ENCODE data around the gene ARHGEF4. TPM values are rescaled to one million over a fixed set of nuclear protein-coding genes. Genes with fewer than 3 reads are reported as not detected.

ARHGEF4 gene
- total and polyA plus RNA-seq, 2 experiments from 2014 or later: 4.6 to 16.6 TPM

GRCh38 chr2:130930740-130931659 is 94.3 kb downstream of the ARHGEF4 start:
- no peak overlapping the region for H3K27ac ChIP-seq (ENCODE audit: low read depth)
- no peaks in the 10 kb centered on the region for H3F3A ChIP-seq (replicated peaks; ENCODE audit: low read depth)
- H4K20me1 ChIP-seq (replicated peaks; ENCODE audit: insufficient read depth): no peaks in the 10 kb centered on the region
- no peak overlapping the region for H3K4me2 ChIP-seq
- H3K36me3 ChIP-seq (ENCODE audit: insufficient read depth): 0 out of 2 replicates have a peak, but pooled peaks cover 4% of the 10 kb centered on the region
- no peak for TF ChIP-seq CREB1 (CRISPR knock-in tag; IDR thresholded peaks at IDR 0.05; ENCODE audit: low read depth)
- TF ChIP-seq EZH2 (IDR thresholded peaks at IDR 0.05; ENCODE audit: low read depth, unreplicated experiment): no peak
- TF ChIP-seq ZNF331 (CRISPR knock-in tag; IDR thresholded peaks at IDR 0.05; ENCODE audit: low read depth): no peak
- no peak for TF ChIP-seq POLR2AphosphoS5 (IDR thresholded peaks at IDR 0.05; ENCODE audit: low read depth)
- TF ChIP-seq NANOG (IDR thresholded peaks at IDR 0.05; ENCODE audit: borderline replicate concordance): no peak
- no peak for TF ChIP-seq ETS1 (IDR thresholded peaks at IDR 0.05)
- TF ChIP-seq REST (IDR thresholded peaks at IDR 0.05; ENCODE audit: unreplicated experiment): no peak
- no peak for TF ChIP-seq ZNF114 (CRISPR knock-in tag; IDR thresholded peaks at IDR 0.05)
- no peak for TF ChIP-seq CTCF (conservative IDR thresholded peaks at IDR 0.05; ENCODE audit: low read depth in 2 of 2)
- no peaks in the 10 kb centered on the region for H3K27me3 ChIP-seq (ENCODE audit: insufficient read depth)
- no peak overlapping the region for H2AFZ ChIP-seq
- ATAC-seq: no peak
- no peaks in the 10 kb centered on the region for H3K9me2 ChIP-seq (ENCODE audit: insufficient read depth)
- Mint-ChIP-seq H3K4me1 (peaks cover 17% of the 10 kb centered on the region), H3K36me3 (ENCODE audit: low read depth) (peaks cover 21% of the 10 kb centered on the region), H3K27me3 (ENCODE audit: insufficient read depth, low read depth, poor library complexity) (peaks cover 4% of the 10 kb centered on the region), H3K27ac (no peak overlapping the region), H3K9me3 (peaks cover 23% of the 10 kb centered on the region), H3K4me3 (no peak overlapping the region)
- H3K4me3 ChIP-seq: no peak overlapping the region
- no peak for DNase-seq (ENCODE audit: low spot score)
- peaks cover 17% of the 10 kb centered on the region for H3K4me1 ChIP-seq (ENCODE audit: insufficient read depth)
- no peaks in the 10 kb centered on the region for H3K79me2 ChIP-seq (replicated peaks; ENCODE audit: insufficient read depth)

All from GM23338 (cell line).